ENCODE data around the gene ST6GALNAC6. TPM values are rescaled to one million over a fixed set of nuclear protein-coding genes. Genes with fewer than 3 reads are reported as not detected.

The ST6GALNAC6 gene
- total and polyA plus RNA-seq, 4 donors, result 24.6 to 68.9 (median 63.4) TPM

DNA sequence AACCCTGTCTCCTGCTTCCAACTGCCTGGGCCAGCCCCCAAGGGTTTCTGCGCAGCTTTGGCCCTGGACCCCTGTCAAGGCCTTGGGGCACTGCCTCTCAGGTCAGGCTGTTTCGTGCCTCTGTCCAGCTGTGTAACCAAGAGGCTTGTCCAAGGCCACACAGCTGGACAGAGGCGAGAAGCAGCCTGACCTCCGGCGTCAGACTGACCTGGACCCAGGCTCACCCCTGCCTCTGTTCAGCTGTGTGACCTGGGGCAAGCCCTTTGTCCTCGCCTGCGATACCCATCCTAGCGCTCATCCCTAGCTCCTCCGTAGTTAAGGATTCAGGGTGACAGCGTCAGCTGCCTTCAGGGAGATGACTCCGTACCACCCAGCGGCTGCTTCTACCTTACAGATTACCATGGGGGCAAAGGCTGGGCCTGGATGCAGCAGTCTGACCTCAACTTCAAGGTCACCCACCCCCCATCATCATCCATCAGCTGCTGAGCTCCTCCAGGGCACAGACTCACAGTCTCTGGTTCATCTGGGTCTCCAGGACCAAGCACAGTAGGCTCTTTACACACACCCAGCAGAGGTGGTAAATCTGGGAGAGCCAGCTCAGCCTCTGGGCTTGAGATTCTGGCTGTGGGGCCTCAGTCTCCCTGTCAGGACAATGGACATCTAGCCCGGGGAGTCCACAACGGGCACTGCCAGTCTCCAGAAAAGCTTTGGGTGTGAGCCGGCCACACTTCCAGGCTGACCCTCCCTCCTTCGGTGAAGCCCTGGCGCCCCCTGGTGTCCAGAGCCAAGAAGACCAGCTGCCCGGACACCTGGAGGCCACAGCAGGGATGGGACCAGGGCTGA, 29.9 kb downstream of the ST6GALNAC6 start:
- DNase-seq (ENCODE audit: low read depth in 4 of 6, low spot score in 6 of 6), result peak in 5 of 6 donors; percentile 22 to 87 (median 58)
- peaks cover 93% of the 10 kb centered on the region for H3K36me3 ChIP-seq (ENCODE audit: control insufficient read depth, insufficient read depth, low read length)
- 63% methylated on average over 18 of the region's 18 CpGs for WGBS (ENCODE audit: insufficient coverage)
- H3K4me1 ChIP-seq (ENCODE audit: control insufficient read depth, insufficient read depth, low read length), result peaks cover 53% of the 10 kb centered on the region
- H3K4me3 ChIP-seq (ENCODE audit: low read depth, low read length), result no peak overlapping the region
- no peaks in the 10 kb centered on the region for H3K27me3 ChIP-seq (ENCODE audit: control insufficient read depth, insufficient read depth, low read length)
- no peaks in the 10 kb centered on the region for H3K9me3 ChIP-seq (ENCODE audit: control insufficient read depth, insufficient read depth, low read length)
- H3K27ac ChIP-seq (ENCODE audit: low read depth, low read length), result no peak overlapping the region

DNA sequence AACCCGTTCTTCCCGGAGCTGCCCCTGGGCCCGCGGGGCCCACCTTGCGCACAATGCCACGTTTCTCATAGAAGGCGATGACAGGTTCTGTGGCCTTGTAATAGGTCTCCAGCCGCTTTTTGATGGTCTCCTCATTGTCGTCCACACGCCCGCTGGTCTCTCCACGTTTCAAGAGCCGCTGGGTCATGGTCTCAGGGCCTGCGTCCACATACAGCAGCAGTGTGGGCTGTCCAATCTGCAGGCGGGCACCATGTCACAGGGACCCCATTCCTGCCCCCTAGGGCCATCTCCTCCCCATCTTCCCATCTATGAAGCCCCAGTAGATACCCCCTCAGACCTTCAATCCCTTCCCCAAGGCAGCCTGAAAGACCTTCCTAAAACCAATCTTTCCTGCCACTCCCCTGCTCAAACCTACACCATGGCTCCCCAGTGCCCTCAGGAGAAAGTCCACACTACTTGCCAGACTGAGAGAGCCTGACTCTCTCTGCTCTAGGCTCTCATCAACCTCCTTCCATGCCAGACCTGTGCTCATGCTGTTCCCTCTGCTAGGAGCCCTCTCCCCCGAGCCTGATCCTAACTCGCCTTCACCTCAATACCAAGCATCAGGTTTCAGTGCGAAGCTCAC, 31.0 kb downstream of the ST6GALNAC6 start:
- Histone ChIP-seq H3K27me3 (ENCODE audit: control insufficient read depth, insufficient read depth, low read length) (no peaks in the 10 kb centered on the region), H3K36me3 (ENCODE audit: control insufficient read depth, insufficient read depth, low read length) (peaks cover 81% of the 10 kb centered on the region), H3K27ac (ENCODE audit: low read depth, low read length) (no peak overlapping the region), H3K9me3 (ENCODE audit: control insufficient read depth, insufficient read depth, low read length) (no peaks in the 10 kb centered on the region), H3K4me1 (ENCODE audit: control insufficient read depth, insufficient read depth, low read length) (peaks cover 42% of the 10 kb centered on the region), H3K4me3 (ENCODE audit: low read depth, low read length) (no peak overlapping the region)
- DNase-seq (ENCODE audit: low read depth in 4 of 6, low spot score in 6 of 6), result no peak
- 89% methylated on average over 18 of the region's 18 CpGs for WGBS (ENCODE audit: insufficient coverage)

DNA sequence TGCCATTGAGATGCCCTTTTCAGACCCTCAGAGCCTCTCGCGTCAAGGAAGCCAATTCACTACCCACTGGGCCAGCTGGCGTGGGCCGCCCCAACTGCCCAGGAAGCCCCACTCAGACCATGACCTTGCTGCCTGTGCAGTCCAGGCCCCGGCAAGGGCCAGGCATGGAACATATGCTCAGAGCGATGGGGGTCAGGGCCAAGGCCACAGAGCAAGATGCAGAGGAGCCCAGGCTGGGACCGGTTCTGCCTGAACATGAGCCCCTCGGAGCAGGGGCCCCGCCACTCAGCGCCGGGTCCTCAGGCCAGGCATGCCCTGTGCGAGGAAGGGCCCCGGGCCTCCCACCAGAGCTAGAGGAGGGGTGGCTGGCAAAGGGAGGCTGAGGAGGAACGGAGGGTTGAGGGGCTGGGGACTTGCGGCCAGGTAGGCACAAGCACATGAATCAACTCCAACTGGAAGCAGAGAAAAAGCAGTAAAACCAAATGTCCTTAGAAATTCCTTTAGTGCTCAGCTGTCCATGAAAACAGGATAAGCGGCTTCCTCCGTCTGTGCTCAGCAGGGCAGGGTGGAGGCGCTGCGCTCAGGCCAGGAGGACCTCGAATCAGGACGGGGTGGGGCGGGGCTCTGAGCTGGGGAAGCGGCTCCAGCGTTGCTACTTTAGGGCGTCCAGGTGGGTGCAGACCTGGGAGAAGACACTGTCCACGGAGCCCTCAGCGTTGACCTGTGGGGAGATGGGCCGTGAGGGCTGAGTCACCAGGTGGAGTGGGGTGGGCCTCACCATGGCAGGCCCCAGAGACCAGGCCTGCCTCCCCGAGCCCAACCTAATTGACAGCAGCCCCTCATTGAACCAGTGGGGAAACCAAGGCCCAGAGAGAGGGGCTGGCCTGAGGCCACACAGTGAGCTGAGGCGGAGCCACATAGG, 31.8 kb downstream of the ST6GALNAC6 start:
- H3K36me3 ChIP-seq (ENCODE audit: control insufficient read depth, insufficient read depth, low read length), result peaks cover 73% of the 10 kb centered on the region
- H3K4me1 ChIP-seq (ENCODE audit: control insufficient read depth, insufficient read depth, low read length), result peaks cover 40% of the 10 kb centered on the region
- 76% methylated on average over 28 of the region's 30 CpGs for WGBS (ENCODE audit: insufficient coverage)
- no peaks in the 10 kb centered on the region for H3K9me3 ChIP-seq (ENCODE audit: control insufficient read depth, insufficient read depth, low read length)
- no peak overlapping the region for H3K4me3 ChIP-seq (ENCODE audit: low read depth, low read length)
- no peaks in the 10 kb centered on the region for H3K27me3 ChIP-seq (ENCODE audit: control insufficient read depth, insufficient read depth, low read length)
- DNase-seq (ENCODE audit: low read depth in 4 of 6, low spot score in 6 of 6), result peak in 1 of 6 donors; percentile 1
- H3K27ac ChIP-seq (ENCODE audit: low read depth, low read length), result no peak overlapping the region

DNA sequence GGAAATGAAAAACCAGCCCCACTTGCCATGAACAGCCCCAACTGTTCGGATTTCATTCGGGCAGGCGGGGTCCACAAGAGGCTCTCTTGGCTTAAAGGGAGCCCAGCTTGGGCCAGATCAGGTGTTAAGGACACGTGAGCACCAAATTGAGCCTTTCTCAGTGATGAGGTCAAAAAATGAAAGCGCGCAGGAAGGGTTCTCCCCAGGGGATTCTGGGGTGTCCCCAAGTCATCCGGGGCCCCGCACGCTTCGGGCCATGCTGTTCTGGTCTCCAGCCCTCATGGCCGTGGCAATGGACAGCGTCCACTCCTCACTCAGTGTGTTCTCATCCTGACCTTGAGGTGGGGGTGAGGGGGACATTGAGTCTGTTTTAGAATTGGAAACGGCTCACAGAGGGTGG, 32.9 kb downstream of the ST6GALNAC6 start:
- H3K27me3 ChIP-seq (ENCODE audit: control insufficient read depth, insufficient read depth, low read length), result no peaks in the 10 kb centered on the region
- no peaks in the 10 kb centered on the region for H3K9me3 ChIP-seq (ENCODE audit: control insufficient read depth, insufficient read depth, low read length)
- H3K4me1 ChIP-seq (ENCODE audit: control insufficient read depth, insufficient read depth, low read length), result peaks cover 40% of the 10 kb centered on the region
- peaks cover 63% of the 10 kb centered on the region for H3K36me3 ChIP-seq (ENCODE audit: control insufficient read depth, insufficient read depth, low read length)
- DNase-seq (ENCODE audit: low read depth in 4 of 6, low spot score in 6 of 6), result no peak
- 92% methylated on average over 6 of the region's 13 CpGs for WGBS (ENCODE audit: insufficient coverage)
- no peak overlapping the region for H3K27ac ChIP-seq (ENCODE audit: low read depth, low read length)
- no peak overlapping the region for H3K4me3 ChIP-seq (ENCODE audit: low read depth, low read length)

DNA sequence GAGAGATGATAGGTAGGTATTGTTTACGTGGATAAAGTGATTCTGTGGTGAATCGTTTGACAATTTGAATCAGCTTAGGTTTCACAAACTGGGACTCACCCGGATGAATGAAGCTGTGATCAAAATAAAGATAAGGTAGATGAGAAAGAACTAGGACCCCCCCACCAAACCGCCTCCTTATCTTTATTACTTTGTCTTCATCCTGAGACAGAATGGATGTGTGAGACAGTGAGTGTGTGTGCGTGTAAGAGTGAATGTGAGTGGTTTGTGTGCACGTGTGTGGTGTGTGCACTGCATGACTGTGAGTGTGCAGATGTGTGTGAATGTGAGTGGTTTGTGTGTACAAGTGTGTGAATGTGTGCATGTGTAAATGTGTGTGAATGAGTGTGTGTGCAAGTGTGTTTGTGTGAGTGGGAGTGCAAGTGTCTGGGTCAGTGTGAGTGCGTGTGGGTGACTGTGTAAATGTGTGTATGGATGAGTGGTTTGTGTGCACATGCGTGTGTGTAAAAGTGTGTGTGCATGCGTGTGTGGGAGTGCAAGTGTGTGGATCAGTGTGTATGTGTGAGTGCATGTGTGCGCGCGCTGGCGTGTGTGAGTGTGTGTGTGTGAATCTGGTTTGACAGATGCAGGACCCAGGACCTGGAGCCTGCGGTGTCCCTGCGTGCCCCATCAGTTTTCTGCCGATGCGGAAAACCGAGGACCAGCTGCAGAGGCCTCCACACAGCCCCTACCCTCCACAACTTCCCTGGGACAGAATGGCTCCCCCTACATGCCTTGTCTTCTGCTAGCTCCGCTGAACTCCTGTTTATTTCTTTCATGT, 33.5 kb downstream of the ST6GALNAC6 start:
- H3K4me3 ChIP-seq (ENCODE audit: low read depth, low read length), result no peak overlapping the region
- H3K4me1 ChIP-seq (ENCODE audit: control insufficient read depth, insufficient read depth, low read length), result peaks cover 35% of the 10 kb centered on the region
- peaks cover 56% of the 10 kb centered on the region for H3K36me3 ChIP-seq (ENCODE audit: control insufficient read depth, insufficient read depth, low read length)
- H3K9me3 ChIP-seq (ENCODE audit: control insufficient read depth, insufficient read depth, low read length), result no peaks in the 10 kb centered on the region
- no peak for DNase-seq (ENCODE audit: low read depth in 4 of 6, low spot score in 6 of 6)
- no peaks in the 10 kb centered on the region for H3K27me3 ChIP-seq (ENCODE audit: control insufficient read depth, insufficient read depth, low read length)
- no peak overlapping the region for H3K27ac ChIP-seq (ENCODE audit: low read depth, low read length)
- WGBS (ENCODE audit: insufficient coverage), result 74% methylated on average over 15 of the region's 19 CpGs

DNA sequence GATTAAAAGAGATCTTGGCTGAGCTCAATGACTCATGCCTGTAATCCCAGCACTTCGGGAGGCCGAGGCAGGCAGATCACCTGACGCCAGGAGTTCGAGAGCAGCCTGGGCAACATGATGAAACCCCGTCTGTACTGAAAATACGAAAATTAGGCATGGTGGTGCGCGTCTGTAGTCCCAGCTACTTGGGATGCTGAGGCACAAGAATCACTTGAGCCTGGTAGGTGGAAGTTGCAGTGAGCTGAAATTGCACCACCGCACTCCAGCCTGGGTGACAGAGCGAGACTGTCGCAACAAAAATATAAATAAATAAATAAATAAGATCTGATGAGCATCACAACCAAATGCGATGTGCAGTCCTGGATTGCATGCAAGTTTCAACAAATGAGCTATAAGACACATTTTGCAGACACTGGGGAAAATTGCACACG, 36.2 kb downstream of the ST6GALNAC6 start:
- no peak overlapping the region for H3K4me3 ChIP-seq (ENCODE audit: low read depth, low read length)
- H3K9me3 ChIP-seq (ENCODE audit: control insufficient read depth, insufficient read depth, low read length), result no peaks in the 10 kb centered on the region
- WGBS (ENCODE audit: insufficient coverage), result 78% methylated on average over 9 of the region's 13 CpGs
- no peak overlapping the region for H3K27ac ChIP-seq (ENCODE audit: low read depth, low read length)
- H3K4me1 ChIP-seq (ENCODE audit: control insufficient read depth, insufficient read depth, low read length), result peaks cover 29% of the 10 kb centered on the region
- H3K27me3 ChIP-seq (ENCODE audit: control insufficient read depth, insufficient read depth, low read length), result no peaks in the 10 kb centered on the region
- peaks cover 29% of the 10 kb centered on the region for H3K36me3 ChIP-seq (ENCODE audit: control insufficient read depth, insufficient read depth, low read length)
- DNase-seq (ENCODE audit: low read depth in 4 of 6, low spot score in 6 of 6), result peak in 1 of 6 donors; percentile 73

DNA sequence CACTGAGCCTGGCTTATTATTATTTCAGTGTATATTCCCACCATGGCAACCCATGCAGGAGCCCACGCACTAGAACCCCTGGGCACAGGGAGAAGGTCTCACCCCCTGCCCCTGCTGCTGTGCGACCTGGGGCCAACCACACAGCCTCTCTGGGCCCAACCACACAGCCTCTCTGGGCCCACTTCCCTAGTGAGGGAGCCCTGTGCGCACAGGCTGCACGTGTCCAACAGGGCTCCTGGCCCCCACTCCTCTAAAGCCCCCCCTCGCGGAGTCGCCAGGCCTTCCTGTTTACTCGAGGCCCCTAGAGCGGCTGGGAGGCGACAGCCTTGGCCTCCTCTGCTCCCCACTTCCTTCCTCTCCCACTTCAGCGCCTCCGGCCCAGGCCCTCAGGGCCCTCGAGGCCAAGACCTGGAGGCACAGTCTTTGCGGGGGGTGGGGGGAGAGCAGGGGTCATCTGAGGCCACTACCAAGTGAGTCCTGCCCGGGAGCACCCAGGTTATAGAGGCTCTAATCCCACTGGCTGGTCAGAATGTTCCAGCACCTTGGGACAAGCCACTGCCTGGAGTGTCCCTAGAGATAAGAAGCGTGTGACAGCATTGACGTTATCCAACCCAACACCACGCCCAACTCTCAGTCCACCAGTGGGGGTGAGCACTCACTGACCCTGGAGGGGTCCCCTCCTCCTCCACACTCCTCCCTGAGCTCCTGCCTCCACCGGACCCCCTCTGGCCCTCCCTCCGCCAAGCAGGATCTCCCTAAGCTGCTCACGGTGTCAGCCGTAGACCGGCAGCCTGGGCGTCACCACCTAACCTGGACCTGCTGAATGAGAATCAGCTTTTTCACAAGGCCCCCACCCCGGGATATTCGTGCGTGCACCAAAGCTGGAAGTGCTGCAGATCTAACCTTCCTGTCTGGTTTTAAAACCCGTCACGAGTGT, 37.1 kb downstream of the ST6GALNAC6 start:
- Histone ChIP-seq H3K9me3 (ENCODE audit: control insufficient read depth, insufficient read depth, low read length) (no peaks in the 10 kb centered on the region), H3K36me3 (ENCODE audit: control insufficient read depth, insufficient read depth, low read length) (peaks cover 21% of the 10 kb centered on the region), H3K4me3 (ENCODE audit: low read depth, low read length) (no peak overlapping the region), H3K4me1 (ENCODE audit: control insufficient read depth, insufficient read depth, low read length) (peaks cover 35% of the 10 kb centered on the region), H3K27me3 (ENCODE audit: control insufficient read depth, insufficient read depth, low read length) (no peaks in the 10 kb centered on the region), H3K27ac (ENCODE audit: low read depth, low read length) (peak overlapping the region; percentile 15)
- DNase-seq (ENCODE audit: low read depth in 4 of 6, low spot score in 6 of 6), result no peak
- 64% methylated on average over 22 of the region's 29 CpGs for WGBS (ENCODE audit: insufficient coverage)

DNA sequence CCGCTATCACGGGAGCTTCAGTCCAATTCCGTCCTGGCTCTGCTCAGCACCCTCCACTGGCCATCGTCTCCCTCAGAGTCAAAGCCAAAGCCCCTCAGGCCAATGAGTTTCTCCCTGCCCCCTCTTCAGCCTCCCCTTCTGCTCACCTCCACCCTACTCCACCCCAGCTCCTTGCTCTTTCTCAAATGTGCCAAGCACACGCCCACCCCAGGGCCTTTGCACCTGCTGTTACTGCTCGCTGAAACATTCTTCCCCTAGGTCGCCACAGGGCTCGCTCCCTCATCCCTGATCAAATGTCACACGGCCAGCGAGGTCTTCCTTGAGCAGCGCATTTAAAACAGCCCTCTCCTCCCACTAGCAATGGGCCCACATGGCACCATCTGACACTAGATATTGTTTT, 38.6 kb downstream of the ST6GALNAC6 start:
- H3K27me3 ChIP-seq (ENCODE audit: control insufficient read depth, insufficient read depth, low read length), result no peaks in the 10 kb centered on the region
- peaks cover 38% of the 10 kb centered on the region for H3K4me1 ChIP-seq (ENCODE audit: control insufficient read depth, insufficient read depth, low read length)
- WGBS (ENCODE audit: insufficient coverage), result 94% methylated on average over 8 of the region's 11 CpGs
- H3K36me3 ChIP-seq (ENCODE audit: control insufficient read depth, insufficient read depth, low read length), result peaks cover 6% of the 10 kb centered on the region
- DNase-seq (ENCODE audit: low read depth in 4 of 6, low spot score in 6 of 6), result no peak
- H3K9me3 ChIP-seq (ENCODE audit: control insufficient read depth, insufficient read depth, low read length), result no peaks in the 10 kb centered on the region
- H3K27ac ChIP-seq (ENCODE audit: low read depth, low read length), result no peak overlapping the region
- H3K4me3 ChIP-seq (ENCODE audit: low read depth, low read length), result no peak overlapping the region
